DOHH2 (cell line): ENCODE results near the gene GATA5.
"Not testable (repeated sequence)": the region's sequence is repeated elsewhere in the genome, so short reads cannot be mapped to it uniquely, and the experiment has no call there.

ENCODE experiments used
- CTCF ChIP-seq: fragments of 200-600 bp; sonication (generic); IDR thresholded peaks from one replicate; pipeline ENCODE4 v1.5.1; 2014; ENCODE audit warnings: antibody characterized with exemption, mild to moderate bottlenecking, low read depth, low read length; ENCODE audit not compliant: poor library complexity, severe bottlenecking
- EZH2phosphoT487 ChIP-seq: fragments of 200-600 bp; sonication (generic); IDR thresholded peaks from 2 replicates; pipeline ENCODE4 v1.6.1; 2017; ENCODE audit warnings: borderline replicate concordance, mild to moderate bottlenecking, antibody characterized with exemption, low read length, moderate library complexity, mixed read lengths

- TF ChIP-seq EZH2phosphoT487, CTCF: not testable (repeated sequence)
Measured at GRCh38 chr20:62490783-62491182, 15.0 kb upstream of the GATA5 start.
